Colon (tissue), 2 donors: ENCODE data around the gene PKN1.
"Not testable (repeated sequence)": the region's sequence is repeated elsewhere in the genome, so short reads cannot be mapped to it uniquely, and the experiment has no call there.

Experiments
- FAIRE-seq: peaks from 2 replicates; lab custom pipeline; 2012; peaks lifted over from hg19 to GRCh38; lab: Jason Lieb, UNC
- donor health status: control.
- donor health status: control.

PKN1 gene

DNA sequence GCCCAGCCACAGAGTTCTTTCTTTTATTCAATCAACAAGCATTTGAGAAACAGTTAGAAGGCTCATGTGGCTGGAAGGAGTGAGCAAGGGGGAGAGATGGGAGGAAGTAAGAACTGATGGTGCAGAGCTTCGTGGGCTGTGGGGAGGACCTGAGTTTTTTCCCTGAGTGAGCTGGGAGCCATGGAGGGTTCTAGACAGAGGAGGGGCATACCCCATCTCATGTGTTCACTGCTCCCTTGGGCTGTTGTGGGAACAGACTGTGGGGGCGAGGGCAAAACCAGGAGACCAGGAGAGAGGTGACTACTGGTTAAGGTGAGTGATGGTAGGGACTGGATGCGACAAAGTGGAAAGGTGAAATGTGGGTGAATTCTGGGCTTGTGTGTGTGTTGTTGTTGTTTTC, 2.4 kb upstream of the PKN1 start:
- no peak for FAIRE-seq

DNA sequence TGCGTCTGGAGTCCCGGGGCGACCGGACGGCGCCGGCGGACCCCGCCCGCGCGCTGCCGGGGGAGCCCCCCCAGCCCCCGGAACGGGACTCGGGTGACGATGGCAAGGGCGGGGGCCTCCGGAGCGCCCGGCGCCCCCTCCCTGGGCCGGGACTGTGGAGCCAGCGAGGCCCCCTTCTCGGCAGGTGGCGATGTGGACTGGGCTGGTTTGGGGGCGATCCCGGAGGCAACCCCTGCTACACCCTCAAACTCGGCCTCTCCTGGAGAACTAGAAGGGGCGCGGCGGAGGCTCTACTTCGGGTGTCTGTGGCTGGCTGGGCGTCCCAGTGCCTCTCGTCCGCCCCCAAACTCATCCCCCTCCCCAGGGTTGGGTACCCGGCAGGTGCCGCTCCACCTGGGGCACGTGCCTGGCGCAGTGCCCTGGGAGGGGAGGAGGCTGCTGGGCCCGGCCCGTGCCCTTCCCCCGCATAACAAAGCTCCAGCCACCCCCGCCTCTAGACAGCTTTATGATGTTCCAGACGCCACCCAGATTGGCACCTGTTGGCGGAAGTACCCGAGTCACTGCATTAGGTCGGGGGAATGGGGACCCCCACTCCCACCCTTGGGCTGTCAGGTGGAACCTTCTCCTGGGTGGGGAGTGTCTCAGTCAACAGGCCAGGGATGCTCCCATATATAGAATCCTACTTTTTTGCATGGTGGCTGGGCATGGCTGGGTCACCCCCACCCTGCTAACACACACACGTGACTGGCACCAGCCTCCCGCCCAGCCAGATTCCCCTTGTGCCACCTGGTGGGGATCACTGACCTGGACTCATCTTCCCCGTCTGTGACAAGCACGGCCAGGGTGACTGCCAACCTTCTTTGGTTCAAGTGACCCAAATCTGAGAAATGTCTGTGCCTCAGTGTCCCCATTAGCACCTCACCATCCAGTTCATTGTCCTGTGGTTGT, 722 bp downstream of the PKN1 start:
- no peak for FAIRE-seq

DNA sequence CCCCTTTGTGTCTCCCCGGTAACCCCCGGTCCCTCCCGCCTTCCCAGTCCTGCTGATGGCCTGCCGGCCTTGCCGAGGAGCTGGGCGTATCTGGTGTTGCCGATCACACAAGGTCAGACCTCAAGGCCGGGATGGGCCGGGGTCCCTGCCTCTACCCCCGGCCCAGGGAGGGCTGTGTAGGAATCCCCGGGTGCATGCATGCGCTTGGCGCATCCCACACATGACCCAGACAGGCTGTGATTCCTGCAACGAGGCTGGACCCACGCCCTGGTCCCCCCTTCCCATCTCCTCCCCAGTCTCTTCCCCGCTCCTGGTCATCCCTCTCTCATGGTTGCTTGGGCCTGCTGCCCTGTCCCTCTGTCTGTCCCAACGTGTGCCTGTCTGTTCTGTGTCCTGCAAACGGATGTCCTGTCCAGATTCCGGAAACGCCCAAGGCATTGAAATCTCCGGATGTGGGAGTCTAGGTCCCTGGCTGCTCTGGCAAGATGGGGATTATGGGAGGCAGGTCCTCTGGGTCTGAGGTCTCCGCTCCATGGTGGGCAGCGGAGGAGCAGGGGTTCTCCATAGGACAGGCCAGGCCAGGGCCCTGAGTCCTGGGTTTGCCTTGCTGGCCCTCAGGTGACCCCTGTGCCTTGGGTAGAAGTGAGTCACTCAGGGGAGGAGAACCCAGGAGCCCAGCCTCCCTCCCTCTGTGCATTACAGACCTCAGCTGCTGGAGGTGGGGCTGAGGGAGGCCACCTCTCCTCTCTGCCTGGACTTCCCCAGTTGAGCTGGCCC, 1.6 kb downstream of the PKN1 start:
- no peak for FAIRE-seq

DNA sequence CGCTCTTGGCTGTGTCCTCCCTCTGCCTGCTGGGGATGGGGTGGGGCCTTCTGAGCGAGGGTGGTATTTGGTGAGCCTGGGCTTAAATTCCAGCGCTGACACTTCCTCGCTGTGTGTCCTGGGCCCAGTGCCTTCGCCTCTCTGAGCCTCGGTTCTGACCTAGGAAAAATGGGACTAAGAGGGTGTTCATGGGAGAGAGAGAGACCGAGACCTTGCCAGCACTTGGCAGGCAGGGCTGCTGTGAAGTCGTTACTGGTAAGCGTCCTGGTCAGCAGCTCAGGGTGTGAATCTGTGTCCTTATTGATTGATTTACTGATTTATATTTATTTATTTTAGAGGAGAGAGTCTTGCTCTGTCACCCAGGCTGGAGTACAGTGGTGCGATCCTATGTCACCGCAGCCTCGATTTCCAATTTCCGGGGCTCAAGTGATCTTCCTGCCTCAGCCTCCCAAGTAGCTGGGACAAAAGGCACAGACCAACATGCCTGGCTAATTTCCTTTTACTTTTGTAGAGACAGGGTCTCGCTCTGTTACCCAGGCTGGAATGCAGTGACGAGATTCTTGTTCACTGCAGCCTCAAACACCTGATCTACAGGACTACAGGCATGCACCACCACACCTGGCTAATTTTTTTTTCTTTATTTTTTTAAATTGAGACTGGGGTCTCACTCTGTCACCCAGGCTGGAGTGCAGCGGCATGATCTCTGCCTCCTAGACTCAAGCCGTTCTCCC, 2.4 kb downstream of the PKN1 start:
- FAIRE-seq = no peak

DNA sequence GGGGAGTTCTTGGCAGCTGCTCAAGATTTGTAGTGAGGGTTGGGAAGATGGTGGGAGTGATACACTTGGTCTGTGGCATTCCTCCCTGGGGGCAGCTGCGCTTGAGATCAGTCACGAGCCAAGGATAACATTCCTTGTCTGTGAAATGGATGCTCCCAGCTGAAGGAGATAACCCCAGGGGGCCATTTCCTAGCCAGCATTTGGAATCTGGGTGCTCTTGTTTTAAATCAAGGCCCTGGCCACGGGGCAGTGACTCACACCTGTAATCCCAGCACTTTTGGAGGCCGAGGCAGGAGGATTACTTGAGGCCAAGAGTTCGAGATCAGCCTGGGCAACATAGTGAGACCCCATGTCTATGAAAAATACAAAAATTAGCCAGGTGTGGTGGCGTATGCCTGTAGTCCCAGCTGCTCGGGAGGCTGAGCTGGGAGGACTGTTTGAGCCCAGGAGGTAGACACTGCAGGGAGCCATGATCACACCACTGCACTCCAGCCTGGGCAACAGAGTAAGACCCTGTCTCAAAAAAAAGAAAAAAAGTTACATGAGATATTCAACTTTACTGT, 4.6 kb downstream of the PKN1 start:
- FAIRE-seq = no peak

DNA sequence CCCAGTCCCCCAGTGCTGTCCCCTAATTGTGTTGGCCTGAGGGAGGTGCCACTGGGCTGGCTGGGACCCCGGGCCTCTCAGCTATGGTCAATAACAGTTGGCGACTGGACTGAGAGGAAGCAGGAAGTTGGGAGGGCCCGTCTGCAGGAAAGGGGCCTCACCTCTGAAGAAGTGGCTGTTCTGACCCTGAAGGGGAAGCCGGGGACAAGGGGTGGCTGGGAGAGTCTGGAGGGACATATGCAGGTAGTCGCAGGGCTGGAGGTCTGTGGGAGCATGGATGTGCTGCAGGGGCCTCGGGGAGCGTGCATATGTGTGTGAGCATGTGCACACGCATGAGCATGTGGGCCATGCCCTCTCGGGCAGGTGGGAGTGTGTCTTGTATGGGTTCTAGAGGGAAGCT, 5.9 kb downstream of the PKN1 start:
- no peak for FAIRE-seq

DNA sequence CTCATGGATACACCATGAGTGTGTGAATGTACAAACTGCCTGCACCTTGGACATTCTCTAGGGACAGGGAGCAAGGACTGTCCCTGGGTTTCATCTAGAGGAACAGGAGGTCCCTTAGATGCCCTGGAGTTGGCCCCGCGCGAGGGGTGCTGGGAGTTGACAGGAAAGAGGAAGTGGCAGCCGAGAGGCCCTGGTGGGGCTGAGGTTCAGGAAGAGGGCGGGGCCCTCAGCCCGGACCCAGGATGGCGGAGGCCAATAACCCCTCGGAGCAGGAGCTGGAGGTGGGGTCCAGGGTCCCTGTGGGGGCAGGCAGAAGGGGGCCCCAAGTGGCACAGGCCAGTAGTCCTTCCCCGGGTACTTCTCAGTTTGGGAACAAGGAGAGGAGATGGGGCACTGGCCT, 6.9 kb downstream of the PKN1 start:
- FAIRE-seq = no peak

DNA sequence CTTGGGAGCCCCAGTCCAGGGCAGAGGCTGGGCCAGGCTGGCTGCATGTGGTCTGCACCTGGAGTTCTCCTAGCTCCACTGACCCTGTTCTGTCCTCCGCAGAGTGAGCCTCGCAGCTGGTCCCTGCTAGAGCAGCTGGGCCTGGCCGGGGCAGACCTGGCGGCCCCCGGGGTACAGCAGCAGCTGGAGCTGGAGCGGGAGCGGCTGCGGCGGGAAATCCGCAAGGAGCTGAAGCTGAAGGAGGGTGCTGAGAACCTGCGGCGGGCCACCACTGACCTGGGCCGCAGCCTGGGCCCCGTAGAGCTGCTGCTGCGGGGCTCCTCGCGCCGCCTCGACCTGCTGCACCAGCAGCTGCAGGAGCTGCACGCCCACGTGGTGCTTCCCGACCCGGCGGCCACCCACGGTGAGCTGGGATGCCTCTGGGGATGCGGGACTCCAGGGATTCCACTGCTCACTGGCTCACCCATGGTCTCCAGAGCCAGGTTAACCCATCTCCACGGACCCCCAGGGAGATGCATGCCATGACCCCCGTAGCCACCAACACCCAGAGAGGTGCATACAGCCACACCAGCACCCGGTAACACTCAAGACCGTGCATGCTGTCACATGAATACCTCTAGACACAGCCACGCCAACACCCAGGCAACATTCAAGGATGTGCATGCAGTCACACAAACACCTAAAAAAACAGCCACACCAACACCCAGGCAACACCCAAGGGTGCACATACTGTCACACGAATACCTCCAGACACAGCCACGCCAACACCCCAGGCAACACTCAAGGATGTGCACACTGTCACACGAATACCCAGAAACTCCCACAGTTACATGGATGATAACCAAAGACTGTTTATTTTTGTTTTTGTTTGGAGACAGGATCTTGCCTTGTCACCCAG, 8.2 kb downstream of the PKN1 start:
- FAIRE-seq = no peak

DNA sequence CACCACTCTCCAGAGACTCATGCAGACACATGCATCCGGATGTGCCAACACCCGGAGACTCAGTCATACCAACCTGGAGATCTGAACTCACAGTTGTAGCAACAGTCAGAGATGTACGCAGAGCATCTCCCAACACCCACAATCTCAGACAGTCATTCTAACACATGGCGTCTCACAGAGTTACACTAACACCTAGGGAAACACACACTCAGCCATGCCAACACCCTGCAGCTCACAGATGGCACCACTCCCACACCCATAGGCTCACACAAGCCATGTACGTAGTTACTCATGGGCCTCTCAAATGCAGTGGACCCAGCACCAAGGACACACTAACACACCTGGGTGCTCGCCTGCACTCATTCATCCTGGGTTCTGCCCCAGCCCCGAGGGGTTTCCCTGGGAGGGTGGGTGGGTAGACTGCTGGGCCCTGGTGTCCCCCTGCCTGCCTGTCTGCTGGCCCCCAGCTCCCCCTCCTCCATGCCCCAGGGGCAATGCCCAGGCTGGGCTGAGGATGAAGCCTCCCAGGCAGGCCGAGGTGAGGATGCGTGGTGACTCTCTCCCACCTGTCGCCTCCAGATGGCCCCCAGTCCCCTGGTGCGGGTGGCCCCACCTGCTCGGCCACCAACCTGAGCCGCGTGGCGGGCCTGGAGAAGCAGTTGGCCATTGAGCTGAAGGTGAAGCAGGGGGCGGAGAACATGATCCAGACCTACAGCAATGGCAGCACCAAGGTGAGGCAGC, 10.0 kb downstream of the PKN1 start:
- no peak for FAIRE-seq

DNA sequence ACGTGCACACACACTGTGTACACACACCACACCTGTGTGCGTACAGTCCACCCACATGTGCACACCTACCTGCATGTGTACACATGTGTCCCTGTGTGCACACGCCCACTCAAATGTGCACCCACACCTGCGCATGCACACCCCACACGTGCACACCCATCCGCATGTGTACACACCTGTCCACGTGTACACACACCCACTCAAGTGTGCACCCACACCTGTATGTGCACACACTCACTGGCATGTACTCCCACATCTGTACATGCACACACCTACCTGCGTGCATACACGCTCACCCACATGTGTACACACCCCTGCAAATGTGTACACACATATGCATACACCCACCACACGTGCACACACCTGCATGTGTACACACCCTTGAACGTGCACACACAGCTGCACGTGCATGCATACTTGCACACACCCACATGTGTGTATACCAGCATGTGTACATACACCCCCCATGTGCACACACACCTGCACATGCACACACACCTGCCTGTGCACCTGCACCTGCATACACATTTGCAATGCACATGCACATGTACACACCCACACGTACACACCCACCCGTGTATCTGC, 10.6 kb downstream of the PKN1 start:
- FAIRE-seq = no peak

DNA sequence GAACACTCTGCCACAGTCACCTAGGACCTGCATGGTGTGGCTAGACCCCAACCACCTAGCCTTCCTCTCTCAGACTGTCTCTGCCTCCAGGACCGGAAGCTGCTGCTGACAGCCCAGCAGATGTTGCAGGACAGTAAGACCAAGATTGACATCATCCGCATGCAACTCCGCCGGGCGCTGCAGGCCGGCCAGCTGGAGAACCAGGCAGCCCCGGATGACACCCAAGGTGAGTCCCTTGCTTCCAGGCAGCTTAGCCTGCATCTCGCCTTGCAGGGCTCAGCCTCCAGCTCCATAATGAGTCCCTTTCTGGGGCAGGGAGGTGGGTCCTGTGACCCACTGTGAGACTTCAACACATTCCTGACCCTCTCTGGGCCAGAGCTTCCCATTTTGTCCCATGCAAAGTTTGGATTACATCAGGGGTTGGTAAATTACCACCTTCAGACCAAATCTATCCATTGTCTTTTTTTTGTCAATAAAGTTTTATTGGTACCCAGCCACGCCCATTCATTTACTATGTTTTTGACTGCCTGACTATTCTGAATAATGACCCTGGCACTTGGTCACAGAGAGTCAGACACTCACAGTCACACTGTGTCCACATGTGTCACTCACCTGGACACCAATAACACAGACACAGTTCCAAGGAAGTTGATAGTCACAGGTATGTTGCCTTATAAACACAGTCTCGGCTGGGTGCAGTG, 13.4 kb downstream of the PKN1 start:
- no peak for FAIRE-seq

DNA sequence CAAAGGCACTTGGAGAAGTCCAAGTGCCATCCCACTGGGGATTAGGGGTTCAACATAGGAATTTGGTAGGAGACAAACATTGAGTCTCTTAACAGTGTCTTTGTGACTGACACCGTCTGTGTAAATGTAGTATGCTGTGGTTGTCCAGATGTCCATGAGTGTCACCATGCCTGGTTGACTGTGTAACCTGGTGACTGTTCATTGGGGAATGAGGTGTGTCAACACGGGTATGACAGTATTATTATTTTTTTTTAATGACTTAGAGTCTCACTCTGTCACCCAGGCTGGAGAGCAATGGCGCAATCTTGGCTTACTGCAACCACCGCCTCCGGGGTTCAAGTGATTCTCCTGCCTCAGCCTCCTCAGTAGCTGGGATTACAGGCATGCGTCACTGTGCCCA, 16.2 kb downstream of the PKN1 start:
- no peak for FAIRE-seq

DNA sequence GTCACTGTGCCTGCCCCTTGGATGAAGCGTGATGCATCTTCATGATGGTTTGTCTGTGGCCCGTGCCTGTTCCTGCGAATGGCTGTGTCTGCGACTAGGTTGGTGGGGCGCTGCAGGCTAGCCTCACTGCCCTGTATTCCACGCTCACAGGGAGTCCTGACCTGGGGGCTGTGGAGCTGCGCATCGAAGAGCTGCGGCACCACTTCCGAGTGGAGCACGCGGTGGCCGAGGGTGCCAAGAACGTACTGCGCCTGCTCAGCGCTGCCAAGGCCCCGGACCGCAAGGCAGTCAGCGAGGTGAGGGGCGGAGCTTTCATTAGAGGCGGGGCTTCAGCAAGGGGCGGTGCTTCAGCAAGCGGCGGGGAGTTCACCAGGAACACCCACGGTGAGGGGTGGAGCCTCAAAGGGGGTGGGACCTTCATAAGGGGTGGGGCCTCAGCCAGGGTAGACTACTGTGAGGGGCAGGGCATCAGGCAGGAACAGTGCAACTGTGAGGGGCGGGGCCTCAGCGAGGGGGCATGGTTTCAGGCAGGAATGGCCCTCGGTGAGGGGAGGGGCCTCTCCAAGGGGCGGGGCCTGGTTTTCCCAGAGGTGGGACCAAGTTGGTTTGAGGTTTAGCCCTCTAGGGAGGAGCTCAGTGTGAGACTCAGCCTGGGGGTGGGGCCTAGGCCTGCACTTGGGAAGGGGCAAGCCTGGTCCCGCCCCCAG, 17.2 kb downstream of the PKN1 start:
- no peak for FAIRE-seq

DNA sequence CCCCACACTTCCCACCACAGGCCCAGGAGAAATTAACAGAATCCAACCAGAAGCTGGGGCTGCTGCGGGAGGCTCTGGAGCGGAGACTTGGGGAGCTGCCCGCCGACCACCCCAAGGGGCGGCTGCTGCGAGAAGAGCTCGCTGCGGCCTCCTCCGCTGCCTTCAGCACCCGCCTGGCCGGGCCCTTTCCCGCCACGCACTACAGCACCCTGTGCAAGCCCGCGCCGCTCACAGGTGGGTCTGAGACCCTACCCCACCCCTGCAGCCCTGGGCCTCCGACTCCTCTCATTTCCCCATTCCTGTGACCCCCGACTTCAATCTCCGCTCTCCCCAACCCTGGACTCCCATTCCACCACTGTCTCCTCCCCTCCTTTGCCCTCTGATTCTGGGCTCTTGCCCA, 17.8 kb downstream of the PKN1 start:
- FAIRE-seq = no peak

DNA sequence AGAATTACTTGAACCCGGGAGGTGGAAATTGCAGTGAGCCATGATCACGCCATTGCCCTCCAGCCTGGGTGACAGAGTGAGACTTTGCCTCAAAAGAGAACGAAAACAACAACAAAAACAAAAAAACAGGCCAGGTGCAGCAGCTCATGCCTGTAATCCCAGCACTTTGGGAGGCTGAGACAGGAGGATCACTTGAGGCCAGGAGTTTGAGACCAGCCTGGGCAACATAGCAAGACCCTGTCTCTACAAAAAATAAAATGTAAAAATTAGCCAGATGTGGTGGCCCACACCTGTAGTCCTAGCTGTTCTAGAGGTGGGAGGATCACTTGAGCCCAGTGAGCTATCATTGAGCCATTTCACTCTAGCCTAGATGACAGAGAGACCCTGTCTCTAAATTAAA, 19.2 kb downstream of the PKN1 start:
- FAIRE-seq = not testable (repeated sequence)

DNA sequence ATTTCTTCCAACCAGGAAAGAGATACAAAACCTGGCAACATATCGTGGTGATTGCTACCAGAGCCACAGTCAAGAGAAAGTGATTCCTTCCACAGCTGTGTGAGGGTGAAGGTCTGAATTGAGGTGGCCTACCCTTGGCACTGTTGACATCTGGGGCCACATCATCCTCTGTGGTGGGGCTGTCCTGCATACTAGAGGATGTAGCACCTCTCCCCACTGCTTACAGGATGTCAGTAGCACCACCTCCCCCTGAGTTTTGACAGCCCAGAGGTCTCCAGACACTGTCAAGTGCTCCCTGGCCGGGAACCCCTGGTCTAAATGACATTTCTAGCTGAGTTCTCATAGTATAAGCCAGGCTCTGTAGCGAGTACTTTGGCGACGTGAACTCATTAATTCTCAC, 26.6 kb downstream of the PKN1 start:
- no peak for FAIRE-seq

DNA sequence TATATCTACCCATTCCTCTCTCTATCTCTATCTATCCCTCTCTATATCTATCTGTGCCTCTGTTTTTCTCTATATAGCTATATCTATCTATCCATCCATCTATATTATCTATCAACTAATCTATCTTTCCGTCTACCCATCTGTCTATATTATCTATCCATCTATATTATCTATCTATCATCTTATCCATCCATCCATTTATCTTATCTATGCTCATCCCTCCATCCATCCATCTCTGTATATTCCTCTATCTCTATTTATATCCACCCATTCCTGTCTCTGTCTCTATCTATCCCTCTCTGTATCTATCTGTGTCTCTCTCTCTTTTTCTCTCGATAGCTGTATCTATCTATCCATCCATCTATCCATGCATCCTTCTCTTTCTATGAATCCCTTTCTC, 27.8 kb downstream of the PKN1 start:
- no peak for FAIRE-seq

DNA sequence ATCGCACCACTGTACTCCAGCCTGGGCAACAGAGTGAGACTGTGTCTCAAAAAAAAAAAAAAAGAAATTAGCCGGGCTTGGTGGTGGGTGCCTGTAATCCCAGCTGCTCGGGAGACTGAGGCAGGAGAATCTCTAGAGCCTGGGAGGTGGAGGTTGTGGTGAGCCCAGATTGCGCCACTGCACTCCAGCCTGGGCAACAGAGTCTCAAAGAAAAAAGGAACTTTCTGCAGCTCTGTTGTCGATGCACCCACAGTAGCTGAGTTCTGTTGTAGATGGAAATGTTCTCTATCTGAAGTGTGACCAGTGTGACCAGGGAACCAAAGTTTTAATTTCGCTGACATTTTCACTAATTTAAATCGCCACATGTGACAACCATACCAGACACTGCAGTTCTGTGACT, 29.3 kb downstream of the PKN1 start:
- not testable (repeated sequence) for FAIRE-seq

DNA sequence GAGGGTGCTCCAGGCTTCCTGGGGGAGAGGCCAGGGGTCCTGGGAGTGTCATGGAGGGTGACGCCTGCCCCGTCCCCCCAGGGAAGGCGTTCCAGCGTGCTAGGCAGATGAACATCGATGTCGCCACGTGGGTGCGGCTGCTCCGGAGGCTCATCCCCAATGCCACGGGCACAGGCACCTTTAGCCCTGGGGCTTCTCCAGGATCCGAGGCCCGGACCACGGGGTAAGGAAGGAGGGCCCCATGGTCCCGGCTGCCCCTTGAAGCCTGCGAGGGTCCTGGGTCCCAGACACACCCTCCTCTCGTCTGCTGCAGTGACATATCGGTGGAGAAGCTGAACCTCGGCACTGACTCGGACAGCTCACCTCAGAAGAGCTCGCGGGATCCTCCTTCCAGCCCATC, 30.6 kb downstream of the PKN1 start:
- FAIRE-seq = no peak
